Measurements from ENCODE around the gene SLC7A14. TPM values are rescaled to one million over a fixed set of nuclear protein-coding genes. Genes with fewer than 3 reads are reported as not detected.

SLC7A14 gene
- total RNA-seq, 1 experiment from 2014 or later, result not detected

DNA sequence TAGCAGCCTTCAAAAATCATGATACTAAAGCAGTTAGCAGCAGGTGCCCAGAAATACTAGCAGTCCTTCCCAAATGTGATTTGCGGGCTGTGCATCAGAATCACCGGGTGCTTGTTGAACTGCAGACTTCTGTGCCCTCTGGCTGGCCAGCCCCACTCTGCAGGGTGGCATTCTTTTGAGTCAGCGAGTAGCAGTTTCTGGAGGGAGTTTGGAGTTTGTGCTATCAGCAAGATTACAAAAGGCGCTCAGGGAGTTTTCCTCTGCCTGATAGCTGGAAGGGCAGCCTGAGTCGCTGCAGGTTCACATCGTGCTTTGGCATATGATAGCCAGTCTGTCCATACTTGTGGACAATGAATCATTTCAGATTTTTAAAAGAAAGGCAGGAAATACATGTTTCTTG lies 109.6 kb downstream of the SLC7A14 start:
- CTCF ChIA-PET, result interaction anchor here (0.5 kb wide), 1 partner anchor 49 kb away, joined by 8 read pairs; no protein-coding TSS in a partner anchor
- DNase-seq, result no peak

DNA sequence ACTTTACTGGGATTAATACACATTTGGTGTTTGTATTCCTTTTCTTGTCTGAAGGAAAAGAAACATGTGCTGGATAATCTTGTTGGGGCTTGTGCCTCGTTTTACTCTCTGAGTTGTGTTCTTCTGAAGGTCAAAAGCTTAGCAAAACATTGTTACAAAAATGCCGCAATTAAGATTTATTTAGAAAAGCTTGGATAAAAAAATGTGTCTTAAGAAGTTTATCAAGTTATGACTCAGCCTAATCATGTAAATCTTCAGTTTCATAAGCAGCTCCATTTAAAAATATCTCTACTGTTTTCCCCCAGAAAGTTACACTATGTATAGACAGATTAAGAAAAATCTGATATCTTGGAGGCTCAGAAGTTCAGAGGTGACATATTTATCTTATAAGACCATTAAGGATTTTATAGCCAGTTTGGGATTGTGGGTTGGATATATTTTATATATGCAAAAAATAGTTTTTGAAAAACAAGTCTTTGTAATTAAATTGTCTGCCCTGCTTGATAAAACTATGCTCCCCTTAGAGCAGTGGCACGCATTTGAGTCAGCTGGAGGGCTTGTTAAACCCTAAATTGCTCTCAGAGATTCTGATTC lies 110.7 kb downstream of the SLC7A14 start:
- H3K27ac Mint-ChIP-seq (ENCODE audit: unreplicated experiment), result no peak overlapping the region
- TF ChIP-seq CTCF (IDR thresholded peaks at IDR 0.05; ENCODE audit: unreplicated experiment), result no peak
- intact Hi-C loops (cut with micrococcal nuclease; ENCODE audit: unreplicated experiment), result no loop called here
- no peaks in the 10 kb centered on the region for H3K9me3 Mint-ChIP-seq (ENCODE audit: low read depth, unreplicated experiment)
- peaks cover 19% of the 10 kb centered on the region for H3K4me1 Mint-ChIP-seq (ENCODE audit: low read depth, unreplicated experiment)
- CTCF ChIA-PET, result interaction anchor here (0.8 kb wide), 1 partner anchor 14 kb away, joined by 3 read pairs; no protein-coding TSS in a partner anchor
- DNase-seq, result no peak
- peaks cover 14% of the 10 kb centered on the region for H3K27me3 Mint-ChIP-seq (ENCODE audit: unreplicated experiment)
- no peaks in the 10 kb centered on the region for H3K36me3 Mint-ChIP-seq (ENCODE audit: insufficient read depth, unreplicated experiment)
- H3K4me3 Mint-ChIP-seq (ENCODE audit: low read depth, unreplicated experiment), result no peak overlapping the region
- BruUV-seq (replicated peaks), result no TSS peak

More for the DNA sequence above, 109.6 kb downstream of the SLC7A14 start:
- H3K4me1 Mint-ChIP-seq (ENCODE audit: low read depth, unreplicated experiment), result peaks cover 10% of the 10 kb centered on the region
- intact Hi-C loops (cut with micrococcal nuclease; ENCODE audit: unreplicated experiment), result no loop called here
- BruUV-seq (replicated peaks), result no TSS peak
- H3K9me3 Mint-ChIP-seq (ENCODE audit: low read depth, unreplicated experiment), result no peaks in the 10 kb centered on the region
- H3K36me3 Mint-ChIP-seq (ENCODE audit: insufficient read depth, unreplicated experiment), result no peaks in the 10 kb centered on the region
- no peak overlapping the region for H3K27ac Mint-ChIP-seq (ENCODE audit: unreplicated experiment)
- no peak for TF ChIP-seq CTCF (IDR thresholded peaks at IDR 0.05; ENCODE audit: unreplicated experiment)
- H3K27me3 Mint-ChIP-seq (ENCODE audit: unreplicated experiment), result peaks cover 21% of the 10 kb centered on the region
- no peak overlapping the region for H3K4me3 Mint-ChIP-seq (ENCODE audit: low read depth, unreplicated experiment)

DNA sequence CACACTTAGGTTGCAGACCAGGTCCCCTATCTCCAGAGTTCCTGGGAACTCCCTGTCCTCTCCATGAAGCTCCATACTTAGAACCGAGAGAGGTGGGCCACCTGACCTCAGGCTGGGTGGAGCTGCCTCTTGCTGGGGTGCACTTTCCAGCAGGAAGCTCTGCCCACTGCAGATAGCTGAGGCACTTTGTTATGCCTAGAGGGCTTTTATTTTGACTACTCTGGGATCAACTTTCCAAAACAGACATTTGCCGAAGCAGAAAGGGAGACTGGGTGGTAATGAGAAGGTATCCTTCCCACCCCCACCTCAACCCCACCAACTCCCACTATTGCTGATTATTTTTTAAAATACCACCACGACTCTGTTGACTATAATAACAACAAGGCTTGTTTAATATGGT lies 112.5 kb downstream of the SLC7A14 start:
- Mint-ChIP-seq H3K27ac (ENCODE audit: unreplicated experiment) (no peak overlapping the region), H3K4me1 (ENCODE audit: low read depth, unreplicated experiment) (peaks cover 34% of the 10 kb centered on the region), H3K9me3 (ENCODE audit: low read depth, unreplicated experiment) (no peaks in the 10 kb centered on the region), H3K27me3 (ENCODE audit: unreplicated experiment) (no peaks in the 10 kb centered on the region), H3K4me3 (ENCODE audit: low read depth, unreplicated experiment) (no peak overlapping the region), H3K36me3 (ENCODE audit: insufficient read depth, unreplicated experiment) (no peaks in the 10 kb centered on the region)
- CTCF ChIA-PET, result no interaction called here
- no peak for DNase-seq
- BruUV-seq (replicated peaks), result no TSS peak
- TF ChIP-seq CTCF (IDR thresholded peaks at IDR 0.05; ENCODE audit: unreplicated experiment), result no peak
- intact Hi-C loops (cut with micrococcal nuclease; ENCODE audit: unreplicated experiment), result no loop called here

GRCh38 chr3:170471149-170471548 lies 114.7 kb downstream of the SLC7A14 start:
- intact Hi-C loops (cut with micrococcal nuclease; ENCODE audit: unreplicated experiment), result no loop called here
- Mint-ChIP-seq H3K27ac (ENCODE audit: unreplicated experiment) (no peak overlapping the region), H3K27me3 (ENCODE audit: unreplicated experiment) (no peaks in the 10 kb centered on the region), H3K4me3 (ENCODE audit: low read depth, unreplicated experiment) (no peak overlapping the region), H3K36me3 (ENCODE audit: insufficient read depth, unreplicated experiment) (no peaks in the 10 kb centered on the region), H3K4me1 (ENCODE audit: low read depth, unreplicated experiment) (peaks cover 39% of the 10 kb centered on the region), H3K9me3 (ENCODE audit: low read depth, unreplicated experiment) (no peaks in the 10 kb centered on the region)
- no peak for TF ChIP-seq CTCF (IDR thresholded peaks at IDR 0.05; ENCODE audit: unreplicated experiment)
- no peak for DNase-seq
- CTCF ChIA-PET, result interaction anchor here (0.8 kb wide), 1 partner anchor 29 kb away, joined by 4 read pairs; no protein-coding TSS in a partner anchor
- BruUV-seq (replicated peaks), result no TSS peak
